Femur (tissue), 1 donor: ENCODE results near the gene CEACAM4.
"Not testable (repeated sequence)": the region's sequence is repeated elsewhere in the genome, so short reads cannot be mapped to it uniquely, and the experiment has no call there.

Source experiments
- DNase-seq: peaks from one replicate; pipeline ENCODE4 v3.0.0-alpha.2; 2017

The CEACAM4 gene

GRCh38 chr19:41582577-41583182, 44.2 kb downstream of the CEACAM4 start:
- not testable (repeated sequence) for DNase-seq

- DNase-seq: not testable (repeated sequence)
Observed at GRCh38 chr19:41581068-41581467, 45.8 kb downstream of the CEACAM4 start.

GRCh38 chr19:41578886-41579285, 48.0 kb downstream of the CEACAM4 start:
- no peak for DNase-seq

- DNase-seq: no peak
Observed at GRCh38 chr19:41577833-41578232, 49.0 kb downstream of the CEACAM4 start.

- no peak for DNase-seq
Observed at GRCh38 chr19:41577144-41577830, 49.6 kb downstream of the CEACAM4 start.

- DNase-seq: peak; percentile 54
Observed at GRCh38 chr19:41575998-41576397, 50.9 kb downstream of the CEACAM4 start, which contains the start of gene CEACAM21. Gene CEACAM21, plus strand, starts transcription at chr19:41576166. Its CDS starts 109 bp downstream, at chr19:41576275.

GRCh38 chr19:41570639-41571112, 56.2 kb downstream of the CEACAM4 start:
- DNase-seq: peak; percentile 79

GRCh38 chr19:41570179-41570578, 56.7 kb downstream of the CEACAM4 start:
- no peak for DNase-seq

GRCh38 chr19:41569481-41570150, 57.3 kb downstream of the CEACAM4 start:
- DNase-seq: peak; percentile 26
